ENCODE data around the gene SEC31A.

DNA sequence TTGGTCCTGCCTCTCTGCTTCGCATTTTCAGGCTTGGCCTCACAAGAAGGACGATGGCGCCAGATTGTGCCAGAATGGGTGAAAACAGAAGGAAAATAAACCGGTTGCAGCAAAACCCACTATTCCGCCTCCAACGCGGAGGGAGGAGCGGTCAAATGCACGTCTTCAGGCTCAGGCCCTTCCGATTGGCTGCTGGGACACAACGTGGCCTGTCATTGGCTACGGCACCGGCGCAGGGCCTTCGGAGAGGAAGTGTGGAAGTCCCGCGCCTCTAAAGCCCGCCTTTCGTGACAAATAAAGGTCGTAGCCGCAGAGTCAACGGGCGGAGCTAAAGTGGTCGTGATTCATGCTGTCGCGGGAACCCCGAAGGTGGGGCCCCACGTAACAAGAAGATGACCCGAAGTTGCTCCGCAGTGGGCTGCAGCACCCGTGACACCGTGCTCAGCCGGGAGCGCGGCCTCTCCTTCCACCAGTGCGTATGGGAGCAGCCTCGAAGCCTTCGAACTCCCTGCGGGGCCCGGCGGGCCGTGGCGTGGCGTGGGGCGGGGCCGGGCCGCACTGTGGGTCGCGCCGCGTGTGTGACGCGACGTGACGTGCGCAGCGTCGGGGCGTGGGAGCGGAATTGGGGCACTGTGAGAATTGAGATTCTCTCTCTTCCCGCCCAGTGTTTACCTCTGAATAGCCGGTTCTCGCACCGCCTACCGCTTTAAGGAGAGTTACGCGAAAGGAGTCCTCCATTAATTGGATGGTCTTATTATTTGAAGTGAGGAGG is 9.6 kb upstream of the SEC31A start, which contains the start of gene THAP9:
- TF ChIP-seq, protein P1, sequence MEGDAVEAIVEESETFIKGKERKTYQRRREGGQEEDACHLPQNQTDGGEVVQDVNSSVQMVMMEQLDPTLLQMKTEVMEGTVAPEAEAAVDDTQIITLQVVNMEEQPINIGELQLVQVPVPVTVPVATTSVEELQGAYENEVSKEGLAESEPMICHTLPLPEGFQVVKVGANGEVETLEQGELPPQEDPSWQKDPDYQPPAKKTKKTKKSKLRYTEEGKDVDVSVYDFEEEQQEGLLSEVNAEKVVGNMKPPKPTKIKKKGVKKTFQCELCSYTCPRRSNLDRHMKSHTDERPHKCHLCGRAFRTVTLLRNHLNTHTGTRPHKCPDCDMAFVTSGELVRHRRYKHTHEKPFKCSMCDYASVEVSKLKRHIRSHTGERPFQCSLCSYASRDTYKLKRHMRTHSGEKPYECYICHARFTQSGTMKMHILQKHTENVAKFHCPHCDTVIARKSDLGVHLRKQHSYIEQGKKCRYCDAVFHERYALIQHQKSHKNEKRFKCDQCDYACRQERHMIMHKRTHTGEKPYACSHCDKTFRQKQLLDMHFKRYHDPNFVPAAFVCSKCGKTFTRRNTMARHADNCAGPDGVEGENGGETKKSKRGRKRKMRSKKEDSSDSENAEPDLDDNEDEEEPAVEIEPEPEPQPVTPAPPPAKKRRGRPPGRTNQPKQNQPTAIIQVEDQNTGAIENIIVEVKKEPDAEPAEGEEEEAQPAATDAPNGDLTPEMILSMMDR (IDR thresholded peaks at IDR 0.05; ENCODE audit: low read length), result no peak
- TF ChIP-seq EZH2 (IDR thresholded peaks at IDR 0.05; ENCODE audit: borderline replicate concordance, low read length), result no peak

Measured in OCI-LY1 (cell line).